Body of pancreas (tissue), 4 donors: ENCODE measurements around the gene HOXA2. TPM values are rescaled to one million over a fixed set of nuclear protein-coding genes. Genes with fewer than 3 reads are reported as not detected.
A peak's percentile ranks its signal among the peaks of the same experiment; 100 is the strongest.

Source experiments
- ATAC-seq: fragments of 150-250 bp; one replicate; pipeline ENCODE4 v1.9.1; 2016
- DNase-seq, 4 donors: peaks; one replicate each; pipeline ENCODE4 v3.0.0-alpha.2; 2019
- H3K27ac ChIP-seq, 4 donors: fragments of 200-600 bp; sonication (generic); 1 replicate in 3 of 4; 2 replicates in 1 of 4; pipeline versions ENCODE4 v1.5.1 to v1.6.1; 2016 to 2019; ENCODE audit warnings: mild to moderate bottlenecking in 1 of 4, mixed read lengths in 1 of 4, moderate library complexity in 1 of 4
- H3K27me3 ChIP-seq, 2 donors: fragments of 200-600 bp; sonication (generic); one replicate each; pipeline ENCODE4 v1.6.0; 2016; ENCODE audit warnings: mild to moderate bottlenecking in 1 of 2
- H3K36me3 ChIP-seq, 2 donors: fragments of 200-600 bp; sonication (generic); replicated peaks in 1 of 2; 2 replicates each; pipeline ENCODE4 v1.5.1; 2016; ENCODE audit warnings: low read depth in 2 of 2; ENCODE audit not compliant: insufficient read depth in 1 of 2
- H3K4me1 ChIP-seq: fragments of 200-600 bp; sonication (generic); one replicate; pipeline ENCODE4 v1.6.0; 2016
- H3K4me3 ChIP-seq, 2 donors: fragments of 200-600 bp; sonication (generic); 1 replicate in 1 of 2; 2 replicates in 1 of 2; pipeline ENCODE4 v1.5.1; 2016 to 2019
- H3K9me3 ChIP-seq, 3 donors: fragments of 200-600 bp; sonication (generic); 1 replicate in 2 of 3; 2 replicates in 1 of 3; pipeline ENCODE4 v1.5.1; 2016
- POLR2A ChIP-seq, 3 donors: fragments of 450-650 bp; IDR thresholded peaks; one replicate each; pipeline ENCODE4 v1.6.1; 2016; ENCODE audit warnings: antibody characterized with exemption in 3 of 3, mild to moderate bottlenecking in 2 of 3
- WGBS, 2 donors: methylation state at CpG; one replicate each; pipeline ENCODE4 v1.1.5; 2017; 5-methylcytosine and 5-hydroxymethylcytosine counted together
- intact Hi-C: fragments of 100-400 bp; cut with DNase I; formaldehyde crosslinking; loops from one replicate; pipeline ENCODE4 v1.15.1; 2023
- total RNA-seq, 2 donors: library from RNA; depleted of rRNA; stranded (reverse); fragments of >200 nt; gene quantifications; one replicate each; pipeline ENCODE4 v1.1.0, GENCODE V29; 2016
- TF ChIP-seq, protein P1 (sequence below), 7 experiments: fragments of 450-650 bp in 4 of 7; fragments of 200-600 bp in 3 of 7; sonication (generic) in 3 of 7; IDR thresholded peaks; one replicate each; pipeline ENCODE4 v1.5.1; 2016 to 2019; ENCODE audit warnings: antibody characterized with exemption in 7 of 7

Gene HOXA2
- total RNA-seq, 2 donors from 2014 or later = 0.66 TPM; not detected in 1

DNA sequence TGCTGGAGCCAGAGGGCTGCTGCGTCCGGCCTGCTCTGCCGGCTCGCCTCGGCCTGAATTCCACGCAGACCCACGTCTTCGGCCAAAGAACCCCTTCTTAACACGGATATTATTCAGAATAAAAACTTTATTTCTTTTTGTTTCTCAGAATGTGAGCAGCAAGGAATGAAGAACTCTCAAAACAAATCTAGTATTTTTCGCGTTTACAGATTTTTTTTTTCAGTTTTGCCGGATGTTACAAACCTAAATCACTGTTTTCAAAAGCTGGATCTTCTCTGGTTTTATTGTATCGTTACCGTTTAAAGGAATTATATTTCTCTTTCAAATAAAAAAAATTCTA is 4.4 kb upstream of the HOXA2 start:
- TF ChIP-seq, protein P1, sequence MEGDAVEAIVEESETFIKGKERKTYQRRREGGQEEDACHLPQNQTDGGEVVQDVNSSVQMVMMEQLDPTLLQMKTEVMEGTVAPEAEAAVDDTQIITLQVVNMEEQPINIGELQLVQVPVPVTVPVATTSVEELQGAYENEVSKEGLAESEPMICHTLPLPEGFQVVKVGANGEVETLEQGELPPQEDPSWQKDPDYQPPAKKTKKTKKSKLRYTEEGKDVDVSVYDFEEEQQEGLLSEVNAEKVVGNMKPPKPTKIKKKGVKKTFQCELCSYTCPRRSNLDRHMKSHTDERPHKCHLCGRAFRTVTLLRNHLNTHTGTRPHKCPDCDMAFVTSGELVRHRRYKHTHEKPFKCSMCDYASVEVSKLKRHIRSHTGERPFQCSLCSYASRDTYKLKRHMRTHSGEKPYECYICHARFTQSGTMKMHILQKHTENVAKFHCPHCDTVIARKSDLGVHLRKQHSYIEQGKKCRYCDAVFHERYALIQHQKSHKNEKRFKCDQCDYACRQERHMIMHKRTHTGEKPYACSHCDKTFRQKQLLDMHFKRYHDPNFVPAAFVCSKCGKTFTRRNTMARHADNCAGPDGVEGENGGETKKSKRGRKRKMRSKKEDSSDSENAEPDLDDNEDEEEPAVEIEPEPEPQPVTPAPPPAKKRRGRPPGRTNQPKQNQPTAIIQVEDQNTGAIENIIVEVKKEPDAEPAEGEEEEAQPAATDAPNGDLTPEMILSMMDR (IDR thresholded peaks at IDR 0.05) = no peak
- no peak for TF ChIP-seq POLR2A (IDR thresholded peaks at IDR 0.05)
- no peak overlapping the region for H3K4me3 ChIP-seq
- H3K36me3 ChIP-seq = no peaks in the 10 kb centered on the region
- peaks cover 14% of the 10 kb centered on the region for H3K4me1 ChIP-seq
- DNase-seq (no peak), ATAC-seq (no peak)
- peak overlapping the region in 3 of 4 donors; percentile 8 to 66 (median 59) for H3K27ac ChIP-seq
- no peaks in the 10 kb centered on the region for H3K9me3 ChIP-seq
- peaks cover 0 to 53% of the 10 kb centered on the region in 2 donors for H3K27me3 ChIP-seq
- intact Hi-C loops = no loop called here
- WGBS, 2 donors = 16 to 19% methylated on average over 14 of the region's 14 CpGs

DNA sequence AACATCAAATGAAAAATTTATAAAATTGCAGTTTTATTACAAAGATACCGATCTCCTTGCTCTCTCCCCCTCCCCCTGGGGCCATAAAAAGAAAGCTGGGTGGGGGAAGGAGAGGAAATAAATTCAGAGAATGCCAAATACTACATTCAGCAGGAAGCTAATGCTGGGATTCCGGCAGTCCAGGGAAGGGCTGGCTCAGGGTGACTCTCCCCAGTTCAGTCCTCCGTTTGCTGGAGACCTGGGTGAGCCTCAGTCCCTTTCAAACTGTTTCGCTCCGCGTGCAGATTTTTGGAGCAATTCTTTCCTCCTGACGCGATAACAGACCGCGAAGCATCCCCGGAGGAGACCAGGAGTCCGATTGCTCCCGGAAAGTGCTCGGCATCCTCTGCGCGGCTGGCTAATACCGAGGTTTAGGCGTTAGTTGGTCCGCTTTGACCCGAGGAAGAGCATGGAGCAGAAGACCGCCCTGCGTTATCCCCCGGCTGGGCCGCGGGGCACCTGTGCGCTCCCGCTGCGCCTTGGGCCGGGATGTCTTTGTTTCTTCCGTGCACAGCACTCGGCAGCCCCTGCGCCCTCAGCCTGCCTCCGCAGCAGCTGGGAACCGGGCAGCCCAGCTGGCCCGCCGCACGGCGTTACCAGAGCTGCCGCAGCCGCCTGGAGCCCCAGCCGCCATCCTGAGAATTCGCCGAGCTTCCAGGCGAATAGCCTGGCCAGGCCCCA is 3.9 kb upstream of the HOXA2 start:
- intact Hi-C loops = no loop called here
- DNase-seq (peak in 1 of 4 donors; percentile 12), ATAC-seq (no peak)
- H3K36me3 ChIP-seq = no peaks in the 10 kb centered on the region
- H3K27me3 ChIP-seq = peaks cover 0 to 55% of the 10 kb centered on the region in 2 donors
- H3K4me1 ChIP-seq = peaks cover 14% of the 10 kb centered on the region
- 9 to 15% methylated on average over 29 to 38 of the region's 44 CpGs for WGBS, 2 donors
- H3K27ac ChIP-seq = peak overlapping the region; percentile 8 to 66 (median 34)
- TF ChIP-seq POLR2A (IDR thresholded peaks at IDR 0.05) = peak in 1 of 3 donors; percentile 15
- TF ChIP-seq, protein P1 (IDR thresholded peaks at IDR 0.05) = no peak
- no peaks in the 10 kb centered on the region for H3K9me3 ChIP-seq
- H3K4me3 ChIP-seq = no peak overlapping the region

DNA sequence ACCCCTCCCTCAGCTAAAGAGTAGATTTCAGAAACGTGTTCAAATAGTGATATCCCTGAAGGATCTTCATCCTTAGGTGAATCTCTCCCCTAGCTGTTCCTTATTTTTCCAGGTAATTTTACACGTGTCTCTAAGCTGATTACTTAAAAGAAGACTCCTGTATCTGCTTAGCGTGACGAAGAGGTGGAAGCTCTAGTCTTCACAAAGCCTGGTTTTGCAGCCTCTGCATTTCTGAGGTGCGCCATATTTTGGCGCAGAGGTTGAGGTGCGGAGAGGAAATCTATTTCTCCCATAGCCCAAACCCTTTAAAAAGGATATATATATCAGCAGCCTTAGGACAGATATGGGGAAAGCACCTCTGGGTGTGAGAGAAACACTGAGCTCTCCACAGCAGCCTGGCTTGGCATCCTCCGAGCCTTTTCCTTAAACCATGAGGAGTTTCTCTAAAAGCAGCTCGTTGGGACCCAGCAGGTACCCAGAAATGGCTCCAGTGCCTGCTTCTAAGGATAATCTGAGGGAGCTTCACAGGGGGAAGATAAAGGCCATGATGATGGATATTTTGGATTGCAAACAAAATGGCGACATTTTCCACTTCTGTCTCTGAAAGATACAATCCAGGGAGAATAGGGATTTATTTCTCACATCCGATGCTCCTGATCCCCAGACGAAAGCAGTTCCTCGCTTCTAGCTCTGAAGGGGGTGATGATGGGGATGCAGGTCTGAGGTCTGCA is 3.0 kb upstream of the HOXA2 start:
- H3K9me3 ChIP-seq = no peaks in the 10 kb centered on the region
- peaks cover 14% of the 10 kb centered on the region for H3K4me1 ChIP-seq
- no peak for ATAC-seq
- intact Hi-C loops = no loop called here
- no peak overlapping the region for H3K4me3 ChIP-seq
- no peaks in the 10 kb centered on the region for H3K36me3 ChIP-seq
- no peak for TF ChIP-seq POLR2A (IDR thresholded peaks at IDR 0.05)
- TF ChIP-seq, protein P1 (IDR thresholded peaks at IDR 0.05) = no peak
- no peak for DNase-seq
- no peak overlapping the region for H3K27ac ChIP-seq
- peaks cover 0 to 63% of the 10 kb centered on the region in 2 donors for H3K27me3 ChIP-seq
- 33 to 34% methylated on average over 13 of the region's 13 CpGs for WGBS, 2 donors

DNA sequence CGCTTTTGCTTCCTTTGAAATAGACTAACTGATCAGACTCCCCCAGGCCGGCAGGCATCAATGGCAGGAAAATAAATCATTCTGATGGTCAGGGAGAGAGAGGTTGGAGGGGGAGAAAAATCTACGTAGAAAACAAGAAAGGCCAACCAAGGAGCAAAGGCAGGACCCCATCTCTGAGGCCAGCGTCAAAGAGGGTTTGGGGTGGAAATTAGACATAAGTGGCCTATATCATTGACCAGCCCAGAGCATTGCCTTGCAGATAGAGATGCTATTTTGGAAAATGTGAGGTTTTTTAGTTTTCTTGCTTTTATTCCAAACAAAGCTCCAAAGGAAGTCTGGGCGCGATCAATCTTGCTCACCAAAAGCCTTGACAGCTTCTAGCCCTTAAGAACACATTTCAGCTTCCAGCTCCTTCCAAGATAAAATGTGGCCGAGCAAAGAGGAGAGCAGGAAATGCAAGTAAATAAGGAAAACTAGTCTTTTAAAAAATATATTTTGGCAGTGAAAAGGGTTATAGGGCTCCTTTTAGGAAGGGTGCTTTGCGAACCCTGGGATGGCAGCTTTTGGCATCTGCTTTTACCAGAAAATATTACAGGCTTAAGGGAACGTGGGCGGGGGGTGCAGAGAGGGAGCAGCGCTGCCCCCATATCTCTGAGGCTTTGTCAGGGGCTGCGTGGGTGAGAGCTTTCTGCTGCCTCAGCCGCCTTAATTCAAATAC is 2.0 kb upstream of the HOXA2 start:
- Histone ChIP-seq H3K4me1 (peaks cover 17% of the 10 kb centered on the region), H3K27ac (peak overlapping the region in 1 of 4 donors; percentile 30), H3K27me3 (peaks cover 0 to 63% of the 10 kb centered on the region in 2 donors), H3K36me3 (no peaks in the 10 kb centered on the region), H3K9me3 (no peaks in the 10 kb centered on the region), H3K4me3 (no peak overlapping the region)
- TF ChIP-seq POLR2A (IDR thresholded peaks at IDR 0.05) = no peak
- TF ChIP-seq, protein P1 (IDR thresholded peaks at IDR 0.05) = no peak
- 16 to 21% methylated on average over 13 of the region's 13 CpGs for WGBS, 2 donors
- no peak for DNase-seq
- ATAC-seq = no peak
- intact Hi-C loops = no loop called here
